Smooth muscle cell of bladder (primary cell): Measurements from ENCODE around the gene PCDH7. TPM values are rescaled to one million over a fixed set of nuclear protein-coding genes. Genes with fewer than 3 reads are reported as not detected.

Experiments
- total RNA-seq: library from RNA; depleted of rRNA; stranded (reverse); fragments of >200 nt; gene quantifications from 2 replicates; pipeline ENCODE4 v1.2.3, GENCODE V29; 2014

PCDH7 gene, protein sequence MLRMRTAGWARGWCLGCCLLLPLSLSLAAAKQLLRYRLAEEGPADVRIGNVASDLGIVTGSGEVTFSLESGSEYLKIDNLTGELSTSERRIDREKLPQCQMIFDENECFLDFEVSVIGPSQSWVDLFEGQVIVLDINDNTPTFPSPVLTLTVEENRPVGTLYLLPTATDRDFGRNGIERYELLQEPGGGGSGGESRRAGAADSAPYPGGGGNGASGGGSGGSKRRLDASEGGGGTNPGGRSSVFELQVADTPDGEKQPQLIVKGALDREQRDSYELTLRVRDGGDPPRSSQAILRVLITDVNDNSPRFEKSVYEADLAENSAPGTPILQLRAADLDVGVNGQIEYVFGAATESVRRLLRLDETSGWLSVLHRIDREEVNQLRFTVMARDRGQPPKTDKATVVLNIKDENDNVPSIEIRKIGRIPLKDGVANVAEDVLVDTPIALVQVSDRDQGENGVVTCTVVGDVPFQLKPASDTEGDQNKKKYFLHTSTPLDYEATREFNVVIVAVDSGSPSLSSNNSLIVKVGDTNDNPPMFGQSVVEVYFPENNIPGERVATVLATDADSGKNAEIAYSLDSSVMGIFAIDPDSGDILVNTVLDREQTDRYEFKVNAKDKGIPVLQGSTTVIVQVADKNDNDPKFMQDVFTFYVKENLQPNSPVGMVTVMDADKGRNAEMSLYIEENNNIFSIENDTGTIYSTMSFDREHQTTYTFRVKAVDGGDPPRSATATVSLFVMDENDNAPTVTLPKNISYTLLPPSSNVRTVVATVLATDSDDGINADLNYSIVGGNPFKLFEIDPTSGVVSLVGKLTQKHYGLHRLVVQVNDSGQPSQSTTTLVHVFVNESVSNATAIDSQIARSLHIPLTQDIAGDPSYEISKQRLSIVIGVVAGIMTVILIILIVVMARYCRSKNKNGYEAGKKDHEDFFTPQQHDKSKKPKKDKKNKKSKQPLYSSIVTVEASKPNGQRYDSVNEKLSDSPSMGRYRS (N-terminal part only)
- 6.7 and 52.8 TPM in 2 replicates for total RNA-seq

GRCh38 chr4:30720021-30720660 lies at the start of gene PCDH7:
TSS of gene PCDH7 (plus strand) at chr4:30720369. CDS start at chr4:30721423, 1,054 bp downstream.

